IgD-negative memory B cell (primary cell): Measurements from ENCODE around the gene HIPK2. TPM values are rescaled to one million over a fixed set of nuclear protein-coding genes. Genes with fewer than 3 reads are reported as not detected.

Experiments used
- H3K27ac Mint-ChIP-seq, 3 donors: one replicate each; pipeline ENCODE4 v1.8.0; 2020 to 2022; ENCODE audit warnings: mild to moderate bottlenecking in 3 of 3, mixed read lengths in 3 of 3, moderate library complexity in 1 of 3
- H3K27me3 Mint-ChIP-seq: one replicate; pipeline ENCODE4 v1.8.0; 2021; ENCODE audit warnings: mixed read lengths
- H3K36me3 Mint-ChIP-seq: one replicate; pipeline ENCODE4 v1.8.0; 2020; ENCODE audit warnings: mild to moderate bottlenecking, mixed read lengths
- H3K4me1 Mint-ChIP-seq, 3 donors: one replicate each; pipeline ENCODE4 v1.8.0; 2020 to 2022; ENCODE audit warnings: mixed read lengths in 3 of 3, mild to moderate bottlenecking in 1 of 3
- H3K4me3 Mint-ChIP-seq, 4 donors: one replicate each; pipeline ENCODE4 v1.8.0; 2020 to 2022; ENCODE audit warnings: mild to moderate bottlenecking in 4 of 4, mixed read lengths in 4 of 4, moderate library complexity in 3 of 4
- H3K9me3 Mint-ChIP-seq, 3 donors: one replicate each; pipeline ENCODE4 v1.8.0; 2020 to 2021; ENCODE audit warnings: mixed read lengths in 3 of 3, mild to moderate bottlenecking in 1 of 3
- polyA plus RNA-seq: library from polyadenylated mRNA; unstranded; fragments of 300-500 nt; fragmentation: Illumina TruSeq; gene quantifications from one replicate; pipeline ENCODE4 v1.2.3, GENCODE V29; 2021

Gene HIPK2
- polyA plus RNA-seq, 1 donor from 2014 or later = 5.5 TPM

GRCh38 chr7:139741239-139741638 is 36.6 kb downstream of the HIPK2 start:
- H3K27me3 Mint-ChIP-seq = no peaks in the 10 kb centered on the region
- H3K27ac Mint-ChIP-seq = peak overlapping the region in 1 of 3 donors; percentile 67
- peaks cover 43 to 52% (median 50%) of the 10 kb centered on the region in 3 donors for H3K4me1 Mint-ChIP-seq
- peaks cover 1% of the 10 kb centered on the region for H3K36me3 Mint-ChIP-seq
- H3K4me3 Mint-ChIP-seq = peak overlapping the region in 1 of 4 donors; percentile 19
- no peaks in the 10 kb centered on the region for H3K9me3 Mint-ChIP-seq

GRCh38 chr7:139739863-139740597 is 37.8 kb downstream of the HIPK2 start:
- Mint-ChIP-seq H3K27me3 (no peaks in the 10 kb centered on the region), H3K9me3 (peaks cover 0 to 2% (median 0%) of the 10 kb centered on the region in 3 donors), H3K4me1 (peaks cover 50 to 58% (median 54%) of the 10 kb centered on the region in 3 donors), H3K4me3 (peak overlapping the region in 1 of 4 donors; percentile 19), H3K36me3 (peaks cover 8% of the 10 kb centered on the region), H3K27ac (peak overlapping the region in 2 of 3 donors; percentile 34 to 76)

- H3K36me3 Mint-ChIP-seq = peaks cover 7% of the 10 kb centered on the region
- peaks cover 0 to 2% (median 0%) of the 10 kb centered on the region in 3 donors for H3K9me3 Mint-ChIP-seq
- peak overlapping the region in 1 of 4 donors; percentile 72 for H3K4me3 Mint-ChIP-seq
- H3K27me3 Mint-ChIP-seq = no peaks in the 10 kb centered on the region
- H3K27ac Mint-ChIP-seq = peak overlapping the region in 2 of 3 donors; percentile 55 to 80
- H3K4me1 Mint-ChIP-seq = peaks cover 40 to 57% (median 55%) of the 10 kb centered on the region in 3 donors
Observed at GRCh38 chr7:139738772-139739171, 39.0 kb downstream of the HIPK2 start.

GRCh38 chr7:139738101-139738489 is 39.7 kb downstream of the HIPK2 start:
- H3K9me3 Mint-ChIP-seq = peaks cover 0 to 2% (median 0%) of the 10 kb centered on the region in 3 donors
- H3K27me3 Mint-ChIP-seq = no peaks in the 10 kb centered on the region
- H3K4me3 Mint-ChIP-seq = peak overlapping the region in 3 of 4 donors; percentile 51 to 79 (median 57)
- peaks cover 37 to 56% (median 54%) of the 10 kb centered on the region in 3 donors for H3K4me1 Mint-ChIP-seq
- H3K36me3 Mint-ChIP-seq = peaks cover 7% of the 10 kb centered on the region
- peak overlapping the region; percentile 86 to 94 (median 87) for H3K27ac Mint-ChIP-seq

- peak overlapping the region in 3 of 4 donors; percentile 57 to 79 (median 73) for H3K4me3 Mint-ChIP-seq
- peaks cover 37 to 54% (median 53%) of the 10 kb centered on the region in 3 donors for H3K4me1 Mint-ChIP-seq
- no peaks in the 10 kb centered on the region for H3K27me3 Mint-ChIP-seq
Observed at GRCh38 chr7:139737221-139738100, 40.3 kb downstream of the HIPK2 start.

GRCh38 chr7:139735912-139736595 is 41.7 kb downstream of the HIPK2 start:
- Mint-ChIP-seq H3K27ac (peak overlapping the region; percentile 10 to 96 (median 87)), H3K4me3 (peak overlapping the region in 2 of 4 donors; percentile 11 to 55), H3K4me1 (peaks cover 40 to 64% (median 60%) of the 10 kb centered on the region in 3 donors)

More at GRCh38 chr7:139737221-139738100, 40.3 kb downstream of the HIPK2 start:
- Mint-ChIP-seq H3K27ac (peak overlapping the region; percentile 86 to 94 (median 87)), H3K9me3 (peaks cover 0 to 2% (median 0%) of the 10 kb centered on the region in 3 donors), H3K36me3 (peaks cover 7% of the 10 kb centered on the region)

GRCh38 chr7:139735466-139735865 is 42.3 kb downstream of the HIPK2 start:
- Mint-ChIP-seq H3K27ac (peak overlapping the region; percentile 39 to 96 (median 56)), H3K36me3 (peaks cover 9% of the 10 kb centered on the region), H3K27me3 (no peaks in the 10 kb centered on the region), H3K9me3 (peaks cover 0 to 2% (median 0%) of the 10 kb centered on the region in 3 donors), H3K4me3 (peak overlapping the region in 1 of 4 donors; percentile 87), H3K4me1 (peaks cover 42 to 69% (median 65%) of the 10 kb centered on the region in 3 donors)

More at GRCh38 chr7:139735912-139736595, 41.7 kb downstream of the HIPK2 start:
- Mint-ChIP-seq H3K9me3 (peaks cover 0 to 2% (median 0%) of the 10 kb centered on the region in 3 donors), H3K36me3 (peaks cover 9% of the 10 kb centered on the region), H3K27me3 (no peaks in the 10 kb centered on the region)

- peak overlapping the region in 2 of 3 donors; percentile 53 to 56 for H3K27ac Mint-ChIP-seq
Observed at GRCh38 chr7:139734395-139734794, 43.4 kb downstream of the HIPK2 start.

GRCh38 chr7:139733751-139734150 is 44.0 kb downstream of the HIPK2 start:
- H3K4me1 Mint-ChIP-seq = peaks cover 38 to 70% (median 64%) of the 10 kb centered on the region in 3 donors
- H3K36me3 Mint-ChIP-seq = peaks cover 9% of the 10 kb centered on the region
- H3K9me3 Mint-ChIP-seq = peaks cover 0 to 2% (median 0%) of the 10 kb centered on the region in 3 donors
- peak overlapping the region in 2 of 3 donors; percentile 36 to 56 for H3K27ac Mint-ChIP-seq
- no peaks in the 10 kb centered on the region for H3K27me3 Mint-ChIP-seq
- H3K4me3 Mint-ChIP-seq = no peak overlapping the region

More at GRCh38 chr7:139734395-139734794, 43.4 kb downstream of the HIPK2 start:
- Mint-ChIP-seq H3K4me1 (peaks cover 38 to 70% (median 67%) of the 10 kb centered on the region in 3 donors), H3K36me3 (peaks cover 9% of the 10 kb centered on the region), H3K27me3 (no peaks in the 10 kb centered on the region), H3K9me3 (peaks cover 0 to 2% (median 0%) of the 10 kb centered on the region in 3 donors), H3K4me3 (peak overlapping the region in 1 of 4 donors; percentile 76)

- Mint-ChIP-seq H3K36me3 (peaks cover 9% of the 10 kb centered on the region), H3K27me3 (no peaks in the 10 kb centered on the region), H3K4me3 (peak overlapping the region in 2 of 4 donors; percentile 74 to 83), H3K27ac (peak overlapping the region; percentile 76 to 96 (median 94)), H3K9me3 (peaks cover 0 to 2% (median 0%) of the 10 kb centered on the region in 3 donors), H3K4me1 (peaks cover 30 to 63% (median 57%) of the 10 kb centered on the region in 3 donors)
Observed at GRCh38 chr7:139732471-139733167, 45.2 kb downstream of the HIPK2 start.

- Mint-ChIP-seq H3K27me3 (no peaks in the 10 kb centered on the region), H3K9me3 (peaks cover 0 to 2% (median 0%) of the 10 kb centered on the region in 3 donors), H3K27ac (peak overlapping the region; percentile 76 to 96 (median 94)), H3K36me3 (peaks cover 14% of the 10 kb centered on the region), H3K4me1 (peaks cover 27 to 63% (median 57%) of the 10 kb centered on the region in 3 donors), H3K4me3 (peak overlapping the region; percentile 14 to 89 (median 50))
Observed at GRCh38 chr7:139731802-139732470, 45.9 kb downstream of the HIPK2 start.

- peaks cover 29 to 64% (median 60%) of the 10 kb centered on the region in 3 donors for H3K4me1 Mint-ChIP-seq
Observed at GRCh38 chr7:139730746-139731612, 46.8 kb downstream of the HIPK2 start.

More at GRCh38 chr7:139730746-139731612, 46.8 kb downstream of the HIPK2 start:
- H3K9me3 Mint-ChIP-seq = peaks cover 0 to 2% (median 0%) of the 10 kb centered on the region in 3 donors
- peaks cover 20% of the 10 kb centered on the region for H3K36me3 Mint-ChIP-seq
- H3K27me3 Mint-ChIP-seq = no peaks in the 10 kb centered on the region
- H3K27ac Mint-ChIP-seq = peak overlapping the region; percentile 76 to 96 (median 94)
- H3K4me3 Mint-ChIP-seq = peak overlapping the region; percentile 9 to 89 (median 49)
